Lower lobe of right lung (tissue), 2 donors: ENCODE results near the gene SEC61A2. TPM values are rescaled to one million over a fixed set of nuclear protein-coding genes. Genes with fewer than 3 reads are reported as not detected.
"Not testable (repeated sequence)": the region's sequence is repeated elsewhere in the genome, so short reads cannot be mapped to it uniquely, and the experiment has no call there.

Source experiments
- ATAC-seq, 2 donors: fragments of 200-7000 bp; cut with Tn5 transposase; one replicate each; pipeline ENCODE4 v1.9.1; 2020 to 2022; ENCODE audit warnings: mild to moderate bottlenecking in 2 of 2, moderate library complexity in 2 of 2
- DNase-seq: peaks from one replicate; pipeline ENCODE4 v3.0.0-alpha.2; 2020
- H3K27ac ChIP-seq: fragments of 200-600 bp; one replicate; pipeline ENCODE4 v1.8.0; 2022
- H3K27me3 ChIP-seq: fragments of 200-600 bp; one replicate; pipeline ENCODE4 v1.8.0; 2022; ENCODE audit warnings: low read depth
- H3K36me3 ChIP-seq: fragments of 200-600 bp; one replicate; pipeline ENCODE4 v1.8.0; 2022; ENCODE audit warnings: mild to moderate bottlenecking
- H3K4me1 ChIP-seq: fragments of 200-600 bp; one replicate; pipeline ENCODE4 v1.8.0; 2022
- H3K4me3 ChIP-seq: fragments of 200-600 bp; one replicate; pipeline ENCODE4 v1.8.0; 2022; ENCODE audit warnings: mild to moderate bottlenecking
- H3K9me3 ChIP-seq: fragments of 200-600 bp; one replicate; pipeline ENCODE4 v1.8.0; 2022
- intact Hi-C: fragments of 100-400 bp; cut with DNase I; formaldehyde crosslinking; loops from one replicate; pipeline ENCODE4 v1.11.0; 2022
- total RNA-seq: library from RNA; stranded (reverse); fragmentation: NEBNext Ultra II Directional; extraction: Animal tissue kit (Norgen Biotek cat#: 25700); gene quantifications from one replicate; pipeline ENCODE4 v1.2.1, GENCODE V29; 2021
- TF ChIP-seq, protein P1 (sequence below): fragments of 200-600 bp; IDR thresholded peaks from one replicate; pipeline ENCODE4 v1.8.0; 2022; ENCODE audit warnings: antibody characterized with exemption, mild to moderate bottlenecking
- donor health status: DM: no; HTN: yes; CAD: no; lungs with severe emphysema.

The SEC61A2 gene
- total RNA-seq, 1 donor from 2014 or later, result 5.3 TPM

DNA sequence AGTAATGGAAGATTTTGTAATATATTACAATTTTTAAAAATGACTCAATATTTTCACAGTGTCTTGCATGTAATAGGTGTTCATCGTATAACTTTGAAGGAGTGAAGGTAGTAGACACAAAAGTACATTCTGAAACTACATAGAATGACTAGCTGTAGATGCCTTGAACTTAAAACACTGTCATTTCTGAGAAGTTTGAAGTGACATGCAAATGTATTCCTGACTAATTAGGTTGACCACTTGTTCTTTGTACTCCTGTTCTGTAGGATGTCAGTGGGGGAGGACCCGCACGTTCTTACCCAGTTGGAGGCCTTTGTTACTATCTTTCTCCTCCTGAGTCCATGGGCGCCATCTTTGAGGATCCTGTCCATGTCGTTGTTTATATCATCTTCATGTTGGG, 31.2 kb downstream of the SEC61A2 start:
- intact Hi-C loops, result no loop called here

GRCh38 chr10:12162927-12163326, 33.5 kb downstream of the SEC61A2 start:
- no peaks in the 10 kb centered on the region for H3K9me3 ChIP-seq
- H3K36me3 ChIP-seq, result peaks cover 92% of the 10 kb centered on the region
- TF ChIP-seq, protein P1, sequence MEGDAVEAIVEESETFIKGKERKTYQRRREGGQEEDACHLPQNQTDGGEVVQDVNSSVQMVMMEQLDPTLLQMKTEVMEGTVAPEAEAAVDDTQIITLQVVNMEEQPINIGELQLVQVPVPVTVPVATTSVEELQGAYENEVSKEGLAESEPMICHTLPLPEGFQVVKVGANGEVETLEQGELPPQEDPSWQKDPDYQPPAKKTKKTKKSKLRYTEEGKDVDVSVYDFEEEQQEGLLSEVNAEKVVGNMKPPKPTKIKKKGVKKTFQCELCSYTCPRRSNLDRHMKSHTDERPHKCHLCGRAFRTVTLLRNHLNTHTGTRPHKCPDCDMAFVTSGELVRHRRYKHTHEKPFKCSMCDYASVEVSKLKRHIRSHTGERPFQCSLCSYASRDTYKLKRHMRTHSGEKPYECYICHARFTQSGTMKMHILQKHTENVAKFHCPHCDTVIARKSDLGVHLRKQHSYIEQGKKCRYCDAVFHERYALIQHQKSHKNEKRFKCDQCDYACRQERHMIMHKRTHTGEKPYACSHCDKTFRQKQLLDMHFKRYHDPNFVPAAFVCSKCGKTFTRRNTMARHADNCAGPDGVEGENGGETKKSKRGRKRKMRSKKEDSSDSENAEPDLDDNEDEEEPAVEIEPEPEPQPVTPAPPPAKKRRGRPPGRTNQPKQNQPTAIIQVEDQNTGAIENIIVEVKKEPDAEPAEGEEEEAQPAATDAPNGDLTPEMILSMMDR, result no peak
- DNase-seq, result no peak
- H3K27me3 ChIP-seq, result no peaks in the 10 kb centered on the region
- intact Hi-C loops, result no loop called here
- H3K4me1 ChIP-seq, result no peaks in the 10 kb centered on the region
- ATAC-seq, result no peak
- no peak overlapping the region for H3K27ac ChIP-seq
- no peak overlapping the region for H3K4me3 ChIP-seq

More for the DNA sequence above, 31.2 kb downstream of the SEC61A2 start:
- Histone ChIP-seq H3K27me3 (no peaks in the 10 kb centered on the region), H3K4me1 (no peaks in the 10 kb centered on the region), H3K27ac (no peak overlapping the region), H3K9me3 (no peaks in the 10 kb centered on the region), H3K36me3 (peaks cover 74% of the 10 kb centered on the region), H3K4me3 (no peak overlapping the region)
- TF ChIP-seq, protein P1, result no peak
- ATAC-seq, result no peak
- DNase-seq, result no peak

DNA sequence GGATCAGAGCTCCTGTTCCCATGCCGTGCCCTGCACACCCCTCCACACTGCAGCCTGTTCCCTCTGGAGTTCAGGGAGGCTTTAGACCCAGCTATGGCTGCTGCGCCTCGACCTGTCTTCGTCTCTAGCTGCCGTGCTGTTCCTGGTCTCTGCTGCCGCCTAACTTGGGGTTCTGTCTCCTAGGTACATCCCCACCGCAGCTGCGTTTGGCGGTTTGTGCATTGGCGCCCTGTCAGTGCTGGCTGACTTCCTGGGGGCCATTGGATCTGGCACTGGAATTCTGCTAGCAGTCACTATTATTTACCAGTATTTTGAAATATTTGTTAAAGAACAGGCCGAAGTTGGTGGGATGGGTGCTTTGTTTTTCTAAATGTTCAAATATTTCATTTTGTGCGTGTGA, 34.6 kb downstream of the SEC61A2 start:
- DNase-seq (no peak), ATAC-seq (no peak)
- intact Hi-C loops, result no loop called here
- Histone ChIP-seq H3K9me3 (no peaks in the 10 kb centered on the region), H3K4me1 (no peaks in the 10 kb centered on the region), H3K27ac (no peak overlapping the region), H3K36me3 (peaks cover 94% of the 10 kb centered on the region), H3K4me3 (no peak overlapping the region), H3K27me3 (no peaks in the 10 kb centered on the region)
- TF ChIP-seq, protein P1, result no peak

GRCh38 chr10:12165036-12165435, 35.6 kb downstream of the SEC61A2 start:
- ATAC-seq (no peak), DNase-seq (no peak)
- no peaks in the 10 kb centered on the region for H3K4me1 ChIP-seq
- TF ChIP-seq, protein P1, result no peak
- no peaks in the 10 kb centered on the region for H3K9me3 ChIP-seq
- H3K27me3 ChIP-seq, result no peaks in the 10 kb centered on the region
- no peak overlapping the region for H3K27ac ChIP-seq
- intact Hi-C loops, result no loop called here
- peaks cover 94% of the 10 kb centered on the region for H3K36me3 ChIP-seq
- no peak overlapping the region for H3K4me3 ChIP-seq

GRCh38 chr10:12165999-12166775, 36.7 kb downstream of the SEC61A2 start:
- no peaks in the 10 kb centered on the region for H3K4me1 ChIP-seq
- no peaks in the 10 kb centered on the region for H3K9me3 ChIP-seq
- no peak overlapping the region for H3K27ac ChIP-seq
- intact Hi-C loops, result no loop called here
- no peak for DNase-seq
- H3K36me3 ChIP-seq, result peaks cover 98% of the 10 kb centered on the region
- ATAC-seq, result no peak
- TF ChIP-seq, protein P1, result no peak
- H3K4me3 ChIP-seq, result no peak overlapping the region
- H3K27me3 ChIP-seq, result no peaks in the 10 kb centered on the region

- H3K4me1 ChIP-seq, H3K9me3 ChIP-seq, H3K27ac ChIP-seq, H3K4me3 ChIP-seq, DNase-seq, H3K27me3 ChIP-seq, ATAC-seq, intact Hi-C loops: not testable (repeated sequence)
- peaks cover 98% of the 10 kb centered on the region for H3K36me3 ChIP-seq
Observed at GRCh38 chr10:12171512-12171911, 42.0 kb downstream of the SEC61A2 start.
